Thyroid gland (tissue), 4 donors: Measurements from ENCODE around the gene C3AR1. TPM values are rescaled to one million over a fixed set of nuclear protein-coding genes. Genes with fewer than 3 reads are reported as not detected.
"Not testable (repeated sequence)": the region's sequence is repeated elsewhere in the genome, so short reads cannot be mapped to it uniquely, and the experiment has no call there.

ENCODE experiments used
- DNase-seq, 2 donors: peaks; one replicate each; pipeline ENCODE4 v3.0.0-alpha.2; 2019
- H3K27ac ChIP-seq, 3 donors: fragments of 200-600 bp; sonication (generic); 1 replicate in 2 of 3; 2 replicates in 1 of 3; pipeline ENCODE4 v1.5.1; 2016 to 2019; ENCODE audit warnings: mild to moderate bottlenecking in 1 of 3, moderate library complexity in 1 of 3
- H3K27me3 ChIP-seq: fragments of 200-600 bp; sonication (generic); one replicate; pipeline ENCODE4 v1.5.1; 2019
- H3K36me3 ChIP-seq, 2 donors: fragments of 200-600 bp; sonication (generic); one replicate each; pipeline ENCODE4 v1.5.1; 2016 to 2019
- H3K4me1 ChIP-seq, 2 donors: fragments of 200-600 bp; sonication (generic); one replicate each; pipeline ENCODE4 v1.5.1; 2017 to 2019
- H3K4me3 ChIP-seq, 3 donors: fragments of 200-600 bp; sonication (generic); replicated peaks in 1 of 3; 1 replicate in 2 of 3; 2 replicates in 1 of 3; pipeline ENCODE4 v1.5.1; 2016; ENCODE audit warnings: mild to moderate bottlenecking in 1 of 3
- H3K9me3 ChIP-seq: fragments of 200-600 bp; sonication (generic); one replicate; pipeline ENCODE4 v1.5.1; 2017
- POLR2A ChIP-seq, 2 donors: fragments of 450-650 bp; IDR thresholded peaks; one replicate each; pipeline ENCODE4 v1.6.1; 2017; ENCODE audit warnings: antibody characterized with exemption in 2 of 2, mild to moderate bottlenecking in 2 of 2, moderate library complexity in 1 of 2
- WGBS, 2 donors: methylation state at CpG; one replicate each; pipeline ENCODE4 v1.1.5; 2017; 5-methylcytosine and 5-hydroxymethylcytosine counted together
- intact Hi-C: fragments of 100-400 bp; cut with DNase I; formaldehyde crosslinking; loops from one replicate; pipeline ENCODE4 v1.15.1; 2023
- total RNA-seq, 4 donors: library from RNA; depleted of rRNA; stranded (reverse); fragments of >200 nt; gene quantifications; one replicate each; pipeline ENCODE4 v1.2.3, GENCODE V29; 2016
- TF ChIP-seq, protein P1 (sequence below), 6 experiments: fragments of 200-600 bp in 3 of 6; fragments of 450-650 bp in 3 of 6; sonication (generic) in 3 of 6; IDR thresholded peaks; one replicate each; pipeline ENCODE4 v1.5.1; 2016 to 2019; ENCODE audit warnings: antibody characterized with exemption in 6 of 6, mild to moderate bottlenecking in 2 of 6, inconsistent platforms in 1 of 6, moderate library complexity in 1 of 6

C3AR1 gene
- total RNA-seq, 4 donors from 2014 or later, result 2.1 to 4.4 (median 2.9) TPM

DNA sequence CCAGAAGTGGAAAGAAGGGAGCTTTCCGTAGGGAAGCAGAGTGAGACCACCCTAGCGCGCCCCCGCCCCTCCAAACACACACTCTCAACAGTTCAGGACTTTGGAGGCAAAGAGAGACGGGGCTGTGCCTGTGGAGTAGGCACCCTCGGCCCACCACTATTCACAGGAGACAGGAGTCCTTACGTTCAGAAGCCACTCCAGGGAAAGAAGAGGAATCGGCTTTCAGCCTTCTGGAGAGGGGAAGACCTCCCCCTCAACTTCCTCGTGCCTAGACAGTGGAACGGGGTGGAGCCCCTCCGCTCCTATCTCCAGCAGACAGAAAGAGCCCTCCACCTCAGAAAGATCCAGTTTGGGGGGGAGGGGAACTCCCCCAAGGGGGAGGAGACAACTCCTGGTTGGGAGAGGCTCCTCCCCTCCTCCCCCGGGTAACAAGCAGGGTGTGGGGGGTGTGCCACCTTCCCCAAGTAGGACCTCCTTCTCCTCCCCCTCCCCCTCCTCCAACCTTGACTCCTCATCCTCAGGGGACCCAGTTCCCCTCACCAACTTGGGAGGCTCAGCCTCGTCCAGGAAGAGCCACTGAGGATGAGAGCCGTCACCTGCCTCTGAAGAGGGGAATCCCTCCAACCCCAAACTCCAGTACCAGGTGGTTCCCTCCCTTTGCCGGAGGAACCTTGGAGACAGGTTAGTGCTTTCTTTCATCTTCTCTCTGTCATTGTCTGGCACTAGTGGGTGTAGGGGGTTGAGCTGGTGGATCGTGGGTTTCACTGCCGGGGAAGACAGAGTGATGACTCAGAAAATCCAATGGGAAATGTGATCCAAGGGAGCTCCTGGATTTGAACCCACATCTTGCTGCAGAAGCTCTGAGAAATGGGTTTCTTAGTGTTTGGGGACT is 32.8 kb downstream of the C3AR1 start:
- WGBS, 2 donors, result 9 to 11% methylated on average over 17 of the region's 17 CpGs
- Histone ChIP-seq H3K4me1 (peaks cover 50 to 51% of the 10 kb centered on the region in 2 donors), H3K27me3 (no peaks in the 10 kb centered on the region), H3K9me3 (no peaks in the 10 kb centered on the region), H3K4me3 (peak overlapping the region; percentile 94 to 100 (median 97)), H3K27ac (peak overlapping the region; percentile 95 to 96 (median 95)), H3K36me3 (no peaks in the 10 kb centered on the region)
- TF ChIP-seq POLR2A (IDR thresholded peaks at IDR 0.05), result peak in 1 of 2 donors; percentile 45
- TF ChIP-seq, protein P1, sequence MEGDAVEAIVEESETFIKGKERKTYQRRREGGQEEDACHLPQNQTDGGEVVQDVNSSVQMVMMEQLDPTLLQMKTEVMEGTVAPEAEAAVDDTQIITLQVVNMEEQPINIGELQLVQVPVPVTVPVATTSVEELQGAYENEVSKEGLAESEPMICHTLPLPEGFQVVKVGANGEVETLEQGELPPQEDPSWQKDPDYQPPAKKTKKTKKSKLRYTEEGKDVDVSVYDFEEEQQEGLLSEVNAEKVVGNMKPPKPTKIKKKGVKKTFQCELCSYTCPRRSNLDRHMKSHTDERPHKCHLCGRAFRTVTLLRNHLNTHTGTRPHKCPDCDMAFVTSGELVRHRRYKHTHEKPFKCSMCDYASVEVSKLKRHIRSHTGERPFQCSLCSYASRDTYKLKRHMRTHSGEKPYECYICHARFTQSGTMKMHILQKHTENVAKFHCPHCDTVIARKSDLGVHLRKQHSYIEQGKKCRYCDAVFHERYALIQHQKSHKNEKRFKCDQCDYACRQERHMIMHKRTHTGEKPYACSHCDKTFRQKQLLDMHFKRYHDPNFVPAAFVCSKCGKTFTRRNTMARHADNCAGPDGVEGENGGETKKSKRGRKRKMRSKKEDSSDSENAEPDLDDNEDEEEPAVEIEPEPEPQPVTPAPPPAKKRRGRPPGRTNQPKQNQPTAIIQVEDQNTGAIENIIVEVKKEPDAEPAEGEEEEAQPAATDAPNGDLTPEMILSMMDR (IDR thresholded peaks at IDR 0.05), result no peak
- intact Hi-C loops, result loop anchor here (5.0 kb wide), 1 partner anchor 49 kb away; the partner anchor contains the start of gene NECAP1
- peak; percentile 73 to 77 for DNase-seq

DNA sequence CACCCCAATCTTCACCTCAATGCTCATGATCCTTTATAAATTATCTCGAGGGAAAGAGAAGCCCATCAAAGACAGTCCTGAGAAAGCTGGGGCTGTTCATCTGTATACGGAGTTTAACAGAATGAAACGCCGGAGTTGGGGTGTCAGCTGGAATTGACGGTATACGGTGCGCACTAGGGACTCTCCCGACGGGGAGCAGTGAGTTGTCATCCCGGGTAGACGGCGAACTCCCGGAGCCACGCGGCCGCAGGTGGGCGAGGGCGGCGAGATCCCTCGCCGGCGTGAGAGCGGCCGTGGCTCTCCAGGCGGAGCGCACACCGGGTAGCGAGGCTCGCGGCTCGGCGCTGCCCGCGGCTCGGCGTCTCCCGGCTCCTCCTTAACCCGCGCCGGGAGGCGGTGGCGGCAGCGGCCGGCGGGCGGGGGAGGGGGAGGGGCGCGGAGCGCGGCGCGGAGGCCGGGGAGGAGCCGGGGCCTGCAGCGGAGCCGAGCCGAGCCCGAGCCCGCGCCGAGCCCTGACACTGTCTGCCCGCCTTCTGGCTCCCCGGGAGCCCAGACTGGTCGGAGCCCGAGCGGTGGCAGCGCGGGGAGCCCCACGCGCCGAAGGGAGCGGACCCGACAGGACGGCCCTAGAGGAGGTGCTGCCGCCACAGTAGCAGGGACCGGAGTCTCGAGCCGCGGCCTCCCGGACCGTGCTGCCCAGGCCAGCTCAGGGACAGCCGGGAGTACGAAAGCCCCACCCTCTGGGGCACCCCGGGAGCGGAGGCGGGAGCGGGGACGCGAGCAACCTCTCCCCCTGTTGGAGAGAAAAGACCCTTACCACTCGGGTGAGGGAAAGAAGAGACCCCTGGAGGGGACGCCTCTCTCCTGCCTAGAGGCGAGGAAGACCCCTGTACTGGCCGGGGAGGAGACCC is 33.7 kb downstream of the C3AR1 start, which contains the start of gene FOXJ2:
Gene FOXJ2, plus strand, starts transcription at position 475 of the 911 bp plus-strand sequence. CDS start 7,117 bp downstream, outside the sequence.
- peak; percentile 74 to 82 for DNase-seq
- intact Hi-C loops, result loop anchor here (5.0 kb wide), 1 partner anchor 50 kb away; the partner anchor contains the start of gene NECAP1
- Histone ChIP-seq H3K36me3 (no peaks in the 10 kb centered on the region), H3K4me1 (peaks cover 41 to 42% of the 10 kb centered on the region in 2 donors), H3K27ac (peak within 1 kb of the TSS; percentile 95 to 96 (median 95)), H3K9me3 (no peaks in the 10 kb centered on the region), H3K27me3 (no peaks in the 10 kb centered on the region), H3K4me3 (peak within 1 kb of the TSS; percentile 94 to 100 (median 97))
- WGBS, 2 donors, result 1 to 2% methylated on average over 10 to 33 of the region's 93 CpGs
- TF ChIP-seq POLR2A (IDR thresholded peaks at IDR 0.05), result peak; percentile 39 to 83
- TF ChIP-seq, protein P1 (IDR thresholded peaks at IDR 0.05), result peak in 1 of 6 experiments; percentile 1

- intact Hi-C loops, result loop anchor here (5.0 kb wide), 1 partner anchor 50 kb away; the partner anchor contains the start of gene NECAP1
- no peaks in the 10 kb centered on the region for H3K36me3 ChIP-seq
These were observed 34.3 kb downstream of the C3AR1 start for GRCh38 chr12:8031872-8032241.

DNA sequence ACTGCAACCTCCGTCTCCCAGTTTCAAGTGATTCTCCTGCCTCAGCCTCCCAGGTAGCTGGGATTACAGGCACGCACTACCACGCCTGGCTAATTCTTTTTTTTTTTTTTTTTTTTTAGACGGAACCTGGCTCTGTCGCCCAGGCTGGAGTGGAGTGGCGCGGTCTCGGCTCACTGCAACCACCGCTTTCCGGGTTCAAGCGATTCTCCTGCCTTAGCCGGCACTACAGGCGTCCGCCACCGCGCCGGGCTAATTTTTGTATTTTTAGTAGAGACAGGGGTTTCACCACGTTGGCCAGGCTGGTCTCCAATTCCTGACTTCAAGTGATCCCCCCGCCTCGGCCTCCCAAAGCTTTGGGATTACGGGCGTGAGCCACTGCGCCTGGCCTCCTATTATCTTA is 35.1 kb downstream of the C3AR1 start:
- not testable (repeated sequence) for DNase-seq, H3K4me3 ChIP-seq, H3K36me3 ChIP-seq, H3K27me3 ChIP-seq, H3K9me3 ChIP-seq, H3K27ac ChIP-seq
- intact Hi-C loops, result loop anchor here (5.0 kb wide), 1 partner anchor 51 kb away; the partner anchor contains the start of gene NECAP1
- peaks cover 27 to 30% of the 10 kb centered on the region in 2 donors for H3K4me1 ChIP-seq
- WGBS, 2 donors, result 94 to 96% methylated on average over 23 of the region's 23 CpGs

More at GRCh38 chr12:8031872-8032241, 34.3 kb downstream of the C3AR1 start:
- Histone ChIP-seq H3K9me3 (no peaks in the 10 kb centered on the region), H3K27ac (peak overlapping the region; percentile 72 to 96 (median 95)), H3K4me1 (peaks cover 35 to 37% of the 10 kb centered on the region in 2 donors), H3K4me3 (peak overlapping the region in 2 of 3 donors; percentile 37 to 100), H3K27me3 (no peaks in the 10 kb centered on the region)
- WGBS, 2 donors, result 55 to 61% methylated on average over 5 of the region's 5 CpGs
- TF ChIP-seq, protein P1 (IDR thresholded peaks at IDR 0.05), result no peak
- TF ChIP-seq POLR2A (IDR thresholded peaks at IDR 0.05), result no peak
- no peak for DNase-seq

DNA sequence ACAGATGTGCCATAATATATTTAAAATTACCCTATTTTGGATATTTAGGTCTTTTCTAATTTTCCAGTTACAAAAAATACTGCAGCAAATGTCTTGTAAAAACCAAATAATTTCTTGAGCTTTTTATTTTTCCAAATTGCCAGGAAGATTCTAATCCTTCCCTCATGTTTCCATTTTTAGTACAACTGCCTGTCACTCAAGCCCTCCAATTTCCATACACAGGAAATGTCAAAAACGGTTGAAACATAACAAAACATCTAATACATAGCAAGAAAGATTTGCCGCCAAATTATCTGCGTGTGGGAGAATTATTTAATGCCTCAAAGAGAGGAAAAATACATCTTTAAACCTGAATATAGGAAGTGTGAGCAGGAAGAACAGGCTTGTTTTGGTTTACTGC is 36.0 kb downstream of the C3AR1 start:
- no peak for DNase-seq
- Histone ChIP-seq H3K36me3 (no peaks in the 10 kb centered on the region), H3K9me3 (no peaks in the 10 kb centered on the region), H3K4me3 (no peak overlapping the region), H3K4me1 (peaks cover 19 to 22% of the 10 kb centered on the region in 2 donors), H3K27ac (no peak overlapping the region), H3K27me3 (no peaks in the 10 kb centered on the region)
- WGBS, 2 donors, result 76 to 79% methylated on average over 3 of the region's 3 CpGs
- TF ChIP-seq, protein P1 (IDR thresholded peaks at IDR 0.05), result no peak
- no peak for TF ChIP-seq POLR2A (IDR thresholded peaks at IDR 0.05)
- intact Hi-C loops, result loop anchor here (5.0 kb wide), 1 partner anchor 52 kb away; the partner anchor contains the start of gene NECAP1
